Loucy (cell line): ENCODE results near the gene CCDC85C.

Source experiments
- EZH2phosphoT487 ChIP-seq: fragments of 200-600 bp; IDR thresholded peaks from 2 replicates; pipeline ENCODE4 v1.6.1; 2018; ENCODE audit warnings: antibody characterized with exemption, mild to moderate bottlenecking, moderate library complexity, borderline replicate concordance
- TF ChIP-seq, protein P1 (sequence below): fragments of 200-600 bp; sonication (generic); conservative IDR thresholded peaks from 2 replicates; pipeline ENCODE4 v1.5.1; 2014; ENCODE audit warnings: mild to moderate bottlenecking, antibody characterized with exemption, low read length

DNA sequence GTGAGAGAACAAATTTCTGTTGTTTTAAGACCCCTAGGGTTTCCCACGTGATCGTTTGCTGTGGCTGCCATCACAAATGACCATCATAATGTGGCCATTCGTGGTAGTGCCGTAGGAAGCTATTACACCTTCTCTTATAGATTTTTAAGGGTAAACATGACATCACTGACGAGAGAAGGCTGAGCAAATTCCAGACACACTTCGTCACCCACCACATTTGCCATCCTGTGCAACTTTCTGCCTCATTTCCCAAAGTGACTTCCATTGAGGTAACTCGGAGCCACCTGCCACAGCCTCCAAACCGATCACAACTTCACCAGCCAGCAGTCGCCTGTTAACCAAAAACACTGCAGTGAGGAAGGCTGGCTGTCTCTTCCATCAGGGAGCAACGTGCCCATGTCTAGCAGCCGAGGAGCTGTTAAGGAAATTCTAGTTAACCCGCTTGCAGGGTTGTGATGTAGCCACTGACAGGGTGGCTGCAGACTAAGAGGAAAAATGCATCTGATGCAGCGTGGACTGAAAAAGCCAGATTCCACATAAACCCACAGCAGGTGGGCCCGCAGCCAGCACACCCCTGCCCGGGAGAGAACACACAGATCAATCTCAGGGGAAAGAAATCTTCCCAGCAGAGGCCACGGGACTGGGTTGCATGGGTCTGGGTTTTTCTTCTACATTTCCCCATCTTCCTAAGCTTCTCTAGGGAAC lies 44.6 kb downstream of the CCDC85C start:
- TF ChIP-seq, protein P1, sequence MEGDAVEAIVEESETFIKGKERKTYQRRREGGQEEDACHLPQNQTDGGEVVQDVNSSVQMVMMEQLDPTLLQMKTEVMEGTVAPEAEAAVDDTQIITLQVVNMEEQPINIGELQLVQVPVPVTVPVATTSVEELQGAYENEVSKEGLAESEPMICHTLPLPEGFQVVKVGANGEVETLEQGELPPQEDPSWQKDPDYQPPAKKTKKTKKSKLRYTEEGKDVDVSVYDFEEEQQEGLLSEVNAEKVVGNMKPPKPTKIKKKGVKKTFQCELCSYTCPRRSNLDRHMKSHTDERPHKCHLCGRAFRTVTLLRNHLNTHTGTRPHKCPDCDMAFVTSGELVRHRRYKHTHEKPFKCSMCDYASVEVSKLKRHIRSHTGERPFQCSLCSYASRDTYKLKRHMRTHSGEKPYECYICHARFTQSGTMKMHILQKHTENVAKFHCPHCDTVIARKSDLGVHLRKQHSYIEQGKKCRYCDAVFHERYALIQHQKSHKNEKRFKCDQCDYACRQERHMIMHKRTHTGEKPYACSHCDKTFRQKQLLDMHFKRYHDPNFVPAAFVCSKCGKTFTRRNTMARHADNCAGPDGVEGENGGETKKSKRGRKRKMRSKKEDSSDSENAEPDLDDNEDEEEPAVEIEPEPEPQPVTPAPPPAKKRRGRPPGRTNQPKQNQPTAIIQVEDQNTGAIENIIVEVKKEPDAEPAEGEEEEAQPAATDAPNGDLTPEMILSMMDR: no peak
- no peak for TF ChIP-seq EZH2phosphoT487
